Immature natural killer cell (primary cell): ENCODE data around the gene CLEC4M. TPM values are rescaled to one million over a fixed set of nuclear protein-coding genes. Genes with fewer than 3 reads are reported as not detected.

ENCODE experiments used
- DNase-seq, 3 donors: peaks; one replicate each; pipeline ENCODE4 v3.0.0; 2022; ENCODE audit warnings: mixed read lengths in 1 of 3
- H3K27ac Mint-ChIP-seq, 6 donors: one replicate each; pipeline ENCODE4 v1.8.0; 2020; ENCODE audit warnings: mixed read lengths in 6 of 6, mild to moderate bottlenecking in 5 of 6, inconsistent platforms in 4 of 6, moderate library complexity in 3 of 6
- H3K27me3 Mint-ChIP-seq, 3 donors: one replicate each; pipeline ENCODE4 v1.8.0; 2020 to 2021; ENCODE audit warnings: low read depth in 3 of 3, mild to moderate bottlenecking in 3 of 3, mixed read lengths in 3 of 3, moderate library complexity in 3 of 3, inconsistent platforms in 1 of 3
- H3K36me3 Mint-ChIP-seq, 3 donors: one replicate each; pipeline ENCODE4 v1.8.0; 2020; ENCODE audit warnings: mixed read lengths in 3 of 3, inconsistent platforms in 2 of 3, mild to moderate bottlenecking in 2 of 3
- H3K4me1 Mint-ChIP-seq, 2 donors: one replicate each; pipeline ENCODE4 v1.8.0; 2020; ENCODE audit warnings: inconsistent platforms in 2 of 2, mild to moderate bottlenecking in 2 of 2, mixed read lengths in 2 of 2, moderate library complexity in 1 of 2
- H3K4me3 Mint-ChIP-seq, 5 donors: one replicate each; pipeline ENCODE4 v1.8.0; 2020; ENCODE audit warnings: mild to moderate bottlenecking in 5 of 5, mixed read lengths in 5 of 5, inconsistent platforms in 3 of 5, moderate library complexity in 3 of 5
- H3K9me3 Mint-ChIP-seq, 6 donors: one replicate each; pipeline ENCODE4 v1.8.0; 2020; ENCODE audit warnings: mild to moderate bottlenecking in 6 of 6, mixed read lengths in 6 of 6, inconsistent platforms in 4 of 6, moderate library complexity in 3 of 6
- polyA plus RNA-seq, 3 donors: library from polyadenylated mRNA; unstranded; fragments of 300-500 nt; fragmentation: Illumina TruSeq; gene quantifications; one replicate each; pipeline ENCODE4 v1.2.3, GENCODE V29; 2021

CLEC4M gene
- polyA plus RNA-seq, 3 donors from 2014 or later = not detected

GRCh38 chr19:7772752-7773291 is 9.8 kb downstream of the CLEC4M start:
- peak overlapping the region in 3 of 5 donors; percentile 18 to 66 (median 36) for H3K4me3 Mint-ChIP-seq

GRCh38 chr19:7773841-7774240 is 10.8 kb downstream of the CLEC4M start:
- H3K27ac Mint-ChIP-seq = no peak overlapping the region
- peaks cover 8 to 13% of the 10 kb centered on the region in 2 donors for H3K4me1 Mint-ChIP-seq
- H3K36me3 Mint-ChIP-seq = no peaks in the 10 kb centered on the region
- no peaks in the 10 kb centered on the region for H3K9me3 Mint-ChIP-seq
- no peak overlapping the region for H3K4me3 Mint-ChIP-seq
- peaks cover 0 to 8% (median 7%) of the 10 kb centered on the region in 3 donors for H3K27me3 Mint-ChIP-seq
- no peak for DNase-seq

More at GRCh38 chr19:7772752-7773291, 9.8 kb downstream of the CLEC4M start:
- H3K4me1 Mint-ChIP-seq = peaks cover 8 to 13% of the 10 kb centered on the region in 2 donors
- peak overlapping the region in 2 of 6 donors; percentile 14 to 33 for H3K27ac Mint-ChIP-seq
- H3K27me3 Mint-ChIP-seq = peaks cover 0 to 15% (median 5%) of the 10 kb centered on the region in 3 donors
- peak in 2 of 3 donors; percentile 13 to 26 for DNase-seq
- no peaks in the 10 kb centered on the region for H3K9me3 Mint-ChIP-seq
- H3K36me3 Mint-ChIP-seq = no peaks in the 10 kb centered on the region

- Mint-ChIP-seq H3K27ac (no peak overlapping the region), H3K4me3 (no peak overlapping the region), H3K4me1 (peaks cover 8 to 13% of the 10 kb centered on the region in 2 donors), H3K36me3 (no peaks in the 10 kb centered on the region), H3K27me3 (peaks cover 0 to 9% (median 6%) of the 10 kb centered on the region in 3 donors), H3K9me3 (no peaks in the 10 kb centered on the region)
- DNase-seq = no peak
Measured at GRCh38 chr19:7775761-7776160, 12.7 kb downstream of the CLEC4M start.

GRCh38 chr19:7778081-7778480 is 15.0 kb downstream of the CLEC4M start:
- H3K4me1 Mint-ChIP-seq = peaks cover 0 to under 1% of the 10 kb centered on the region in 2 donors
- no peak for DNase-seq
- H3K4me3 Mint-ChIP-seq = no peak overlapping the region
- H3K27ac Mint-ChIP-seq = no peak overlapping the region
- peaks cover 0 to 16% (median 10%) of the 10 kb centered on the region in 3 donors for H3K27me3 Mint-ChIP-seq
- no peaks in the 10 kb centered on the region for H3K36me3 Mint-ChIP-seq
- no peaks in the 10 kb centered on the region for H3K9me3 Mint-ChIP-seq

GRCh38 chr19:7779631-7780486 is 16.8 kb downstream of the CLEC4M start:
- no peak overlapping the region for H3K4me3 Mint-ChIP-seq

GRCh38 chr19:7781157-7781556 is 18.1 kb downstream of the CLEC4M start:
- no peak for DNase-seq
- H3K9me3 Mint-ChIP-seq = peaks cover 0 to 7% (median 0%) of the 10 kb centered on the region in 6 donors
- H3K27me3 Mint-ChIP-seq = peaks cover 9 to 20% (median 18%) of the 10 kb centered on the region in 3 donors
- H3K4me3 Mint-ChIP-seq = no peak overlapping the region
- no peak overlapping the region for H3K27ac Mint-ChIP-seq
- no peaks in the 10 kb centered on the region for H3K36me3 Mint-ChIP-seq
- H3K4me1 Mint-ChIP-seq = no peaks in the 10 kb centered on the region

More at GRCh38 chr19:7779631-7780486, 16.8 kb downstream of the CLEC4M start:
- no peak for DNase-seq
- Mint-ChIP-seq H3K9me3 (peaks cover 0 to 2% (median 0%) of the 10 kb centered on the region in 6 donors), H3K36me3 (no peaks in the 10 kb centered on the region), H3K4me1 (no peaks in the 10 kb centered on the region), H3K27ac (no peak overlapping the region), H3K27me3 (peaks cover 4 to 20% (median 20%) of the 10 kb centered on the region in 3 donors)

GRCh38 chr19:7783991-7784423 is 21.0 kb downstream of the CLEC4M start:
- Mint-ChIP-seq H3K4me3 (no peak overlapping the region), H3K27me3 (peaks cover 11 to 20% (median 16%) of the 10 kb centered on the region in 3 donors), H3K27ac (no peak overlapping the region), H3K9me3 (peaks cover 0 to 7% (median 0%) of the 10 kb centered on the region in 6 donors), H3K36me3 (no peaks in the 10 kb centered on the region), H3K4me1 (peaks cover 0 to 1% of the 10 kb centered on the region in 2 donors)
- no peak for DNase-seq

GRCh38 chr19:7784856-7785255 is 21.8 kb downstream of the CLEC4M start:
- Mint-ChIP-seq H3K4me3 (no peak overlapping the region), H3K36me3 (no peaks in the 10 kb centered on the region), H3K4me1 (peaks cover 0 to 1% of the 10 kb centered on the region in 2 donors), H3K27ac (no peak overlapping the region), H3K9me3 (peaks cover 0 to 7% (median 0%) of the 10 kb centered on the region in 6 donors), H3K27me3 (peaks cover 14 to 24% (median 15%) of the 10 kb centered on the region in 3 donors)
- DNase-seq = no peak

GRCh38 chr19:7787141-7787540 is 24.1 kb downstream of the CLEC4M start:
- H3K36me3 Mint-ChIP-seq = no peaks in the 10 kb centered on the region
- peaks cover 0 to 1% of the 10 kb centered on the region in 2 donors for H3K4me1 Mint-ChIP-seq
- no peak overlapping the region for H3K27ac Mint-ChIP-seq
- H3K27me3 Mint-ChIP-seq = peaks cover 10 to 28% (median 16%) of the 10 kb centered on the region in 3 donors
- no peak for DNase-seq
- H3K9me3 Mint-ChIP-seq = peaks cover 0 to 7% (median 0%) of the 10 kb centered on the region in 6 donors
- no peak overlapping the region for H3K4me3 Mint-ChIP-seq

GRCh38 chr19:7787602-7788177 is 24.6 kb downstream of the CLEC4M start:
- Mint-ChIP-seq H3K9me3 (peaks cover 0 to 7% (median under 1%) of the 10 kb centered on the region in 6 donors), H3K36me3 (no peaks in the 10 kb centered on the region), H3K4me3 (no peak overlapping the region), H3K27me3 (peaks cover 8 to 26% (median 17%) of the 10 kb centered on the region in 3 donors), H3K27ac (no peak overlapping the region), H3K4me1 (peaks cover 0 to 1% of the 10 kb centered on the region in 2 donors)
- no peak for DNase-seq

- H3K27me3 Mint-ChIP-seq = peaks cover 8 to 25% (median 17%) of the 10 kb centered on the region in 3 donors
- H3K27ac Mint-ChIP-seq = no peak overlapping the region
- H3K9me3 Mint-ChIP-seq = peaks cover 0 to 7% (median 2%) of the 10 kb centered on the region in 6 donors
- no peak for DNase-seq
- H3K4me1 Mint-ChIP-seq = peaks cover 0 to 1% of the 10 kb centered on the region in 2 donors
- no peak overlapping the region for H3K4me3 Mint-ChIP-seq
- no peaks in the 10 kb centered on the region for H3K36me3 Mint-ChIP-seq
Measured at GRCh38 chr19:7788178-7788932, 25.3 kb downstream of the CLEC4M start.

- Mint-ChIP-seq H3K4me3 (no peak overlapping the region), H3K27me3 (peaks cover 5 to 19% (median 15%) of the 10 kb centered on the region in 3 donors), H3K9me3 (peaks cover 0 to 7% (median 4%) of the 10 kb centered on the region in 6 donors), H3K4me1 (peaks cover 0 to 1% of the 10 kb centered on the region in 2 donors), H3K36me3 (no peaks in the 10 kb centered on the region), H3K27ac (no peak overlapping the region)
- no peak for DNase-seq
Measured at GRCh38 chr19:7788933-7789323, 25.9 kb downstream of the CLEC4M start.

GRCh38 chr19:7789447-7789846 is 26.4 kb downstream of the CLEC4M start:
- H3K4me3 Mint-ChIP-seq = no peak overlapping the region
- H3K27ac Mint-ChIP-seq = no peak overlapping the region
- H3K27me3 Mint-ChIP-seq = peaks cover 4 to 18% (median 15%) of the 10 kb centered on the region in 3 donors
- peaks cover 0 to 7% (median 4%) of the 10 kb centered on the region in 6 donors for H3K9me3 Mint-ChIP-seq
- DNase-seq = no peak
- H3K4me1 Mint-ChIP-seq = peaks cover 0 to 1% of the 10 kb centered on the region in 2 donors
- no peaks in the 10 kb centered on the region for H3K36me3 Mint-ChIP-seq
